IMR-90 (cell line): ENCODE results near the gene GRIPAP1. TPM values are rescaled to one million over a fixed set of nuclear protein-coding genes. Genes with fewer than 3 reads are reported as not detected.
A peak's percentile ranks its signal among the peaks of the same experiment; 100 is the strongest.

Experiments used
- ATAC-seq: fragments of 200-7000 bp; cut with Tn5 transposase; 2 replicates; pipeline ENCODE4 v1.9.1; 2020; ENCODE audit warnings: low read depth, mild to moderate bottlenecking, moderate library complexity
- BruUV-seq: library from RNA; stranded (reverse); fragments of 400-500 nt; replicated peaks from 2 replicates; lab custom pipeline; 2021; lab: Mats Ljungman, UMichigan
- CTCF ChIA-PET: fragments of 300-600 bp; formaldehyde crosslinking; extraction: SDS; loops from one replicate; lab custom pipeline; 2021; ENCODE audit warnings: antibody characterized with exemption; lab: Yijun Ruan, JAX
- POLR2A ChIA-PET: fragments of 300-600 bp; sonication (Branson Sonifier 250); formaldehyde crosslinking; loops from one replicate; lab custom pipeline; 2022; ENCODE audit warnings: antibody characterized with exemption; ENCODE audit not compliant: unreplicated experiment; lab: Charles Lee
- DNase-seq: peaks from one replicate; pipeline ENCODE4 v3.0.0; 2013
- H2AFZ ChIP-seq: replicated peaks from 2 replicates; pipeline ENCODE3; 2013; ENCODE audit warnings: low read length, mild to moderate bottlenecking; ENCODE audit not compliant: poor library complexity
- H2AK5ac ChIP-seq: 2 replicates; pipeline ENCODE4 v1.6.1; 2013; ENCODE audit warnings: low read depth, low read length, inconsistent platforms
- H2AK9ac ChIP-seq: replicated peaks from 2 replicates; pipeline ENCODE3; 2013; ENCODE audit warnings: mild to moderate bottlenecking, low read depth, low read length, moderate library complexity; ENCODE audit not compliant: poor library complexity
- H2BK120ac ChIP-seq: 2 replicates; pipeline ENCODE4 v1.6.1; 2013; ENCODE audit warnings: low read depth, low read length, inconsistent platforms
- H2BK15ac ChIP-seq: 3 replicates; pipeline ENCODE4 v1.6.1; 2013; ENCODE audit warnings: low read depth, low read length, inconsistent platforms
- H2BK20ac ChIP-seq: 2 replicates; pipeline ENCODE4 v1.6.1; 2013; ENCODE audit warnings: low read depth, mild to moderate bottlenecking, inconsistent platforms, low read length, moderate library complexity
- H2BK5ac ChIP-seq: 2 replicates; pipeline ENCODE4 v1.6.1; 2013; ENCODE audit warnings: mild to moderate bottlenecking, low read depth, low read length, inconsistent platforms; ENCODE audit not compliant: poor library complexity, severe bottlenecking
- H3K14ac ChIP-seq: replicated peaks from 2 replicates; pipeline ENCODE4 v1.6.1; 2013; ENCODE audit warnings: low read depth, low read length, inconsistent platforms
- H3K18ac ChIP-seq: 2 replicates; pipeline ENCODE4 v1.6.1; 2013; ENCODE audit warnings: low read depth, low read length, control low read depth
- H3K23ac ChIP-seq: 2 replicates; pipeline ENCODE4 v1.6.1; 2013; ENCODE audit warnings: low read depth, low read length, inconsistent platforms
- H3K27ac ChIP-seq: 2 replicates; pipeline ENCODE4 v1.5.1; 2013; ENCODE audit warnings: mild to moderate bottlenecking, control low read depth, low read length; ENCODE audit not compliant: insufficient read depth
- H3K27me3 ChIP-seq: 2 replicates; pipeline ENCODE4 v1.6.1; 2013; ENCODE audit warnings: low read length; ENCODE audit not compliant: control insufficient read depth, insufficient read depth
- H3K36me3 ChIP-seq: 2 replicates; pipeline ENCODE4 v1.6.1; 2013; ENCODE audit warnings: low read length, mixed read lengths; ENCODE audit not compliant: control insufficient read depth, insufficient read depth
- H3K4ac ChIP-seq: 2 replicates; pipeline ENCODE4 v1.6.1; 2013; ENCODE audit warnings: low read depth, low read length, inconsistent platforms
- H3K4me1 ChIP-seq: 2 replicates; pipeline ENCODE4 v1.6.1; 2013; ENCODE audit warnings: low read length, mixed read lengths; ENCODE audit not compliant: control insufficient read depth, insufficient read depth
- H3K4me2 ChIP-seq: 2 replicates; pipeline ENCODE4 v1.6.1; 2013; ENCODE audit warnings: low read depth, mild to moderate bottlenecking, control low read depth, low read length, moderate library complexity
- H3K4me3 ChIP-seq: 2 replicates; pipeline ENCODE4 v1.5.1; 2013; ENCODE audit warnings: low read depth, mild to moderate bottlenecking, control low read depth, low read length, moderate library complexity; ENCODE audit not compliant: insufficient read depth
- H3K56ac ChIP-seq: 2 replicates; pipeline ENCODE4 v1.6.1; 2013; ENCODE audit warnings: low read length, inconsistent platforms; ENCODE audit not compliant: insufficient read depth; ENCODE audit errors: extremely low read depth
- H3K79me1 ChIP-seq, 2 experiments: 2 replicates each; pipeline ENCODE4 v1.6.1; 2013; ENCODE audit warnings: low read length in 2 of 2, inconsistent platforms in 1 of 2, low read depth in 1 of 2
- H3K9ac ChIP-seq: 2 replicates; pipeline ENCODE4 v1.6.1; 2013; ENCODE audit warnings: low read depth, low read length, control low read depth
- H3K9me1 ChIP-seq: 2 replicates; pipeline ENCODE4 v1.6.1; 2013; ENCODE audit warnings: low read length, inconsistent platforms; ENCODE audit not compliant: insufficient read depth
- H3K9me3 ChIP-seq: 2 replicates; pipeline ENCODE4 v1.6.1; 2013; ENCODE audit warnings: low read length; ENCODE audit not compliant: control insufficient read depth, insufficient read depth
- H4K20me1 ChIP-seq: 2 replicates; pipeline ENCODE4 v1.6.1; 2013; ENCODE audit warnings: low read length, inconsistent platforms; ENCODE audit not compliant: insufficient read depth
- H4K5ac ChIP-seq: 2 replicates; pipeline ENCODE4 v1.6.1; 2013; ENCODE audit warnings: mild to moderate bottlenecking, low read depth, low read length, control low read depth
- H4K8ac ChIP-seq, 2 experiments: 2 replicates each; pipeline ENCODE4 v1.6.1; 2013; ENCODE audit warnings: low read depth in 2 of 2, low read length in 2 of 2, control low read depth in 1 of 2, inconsistent platforms in 1 of 2
- H4K91ac ChIP-seq: 2 replicates; pipeline ENCODE4 v1.6.1; 2013; ENCODE audit warnings: low read depth, low read length, inconsistent platforms; ENCODE audit not compliant: insufficient read depth
- CEBPB ChIP-seq: IDR thresholded peaks from 2 replicates; pipeline ENCODE4 v1.6.1; 2012; ENCODE audit warnings: low read depth, low read length, improper control_type of control experiment
- MAFK ChIP-seq: IDR thresholded peaks from 2 replicates; pipeline ENCODE4 v1.6.1; 2012; ENCODE audit warnings: low read depth, low read length, improper control_type of control experiment
- RAD21 ChIP-seq: IDR thresholded peaks from 2 replicates; pipeline ENCODE4 v1.6.1; 2012; ENCODE audit warnings: low read length, improper control_type of control experiment
- WGBS, 2 experiments: methylation state at CpG; one replicate each; pipeline versions ENCODE4 v1.1.5 to v1.1.7; 2013; ENCODE audit warnings: missing lambda C conversion rate in 2 of 2; ENCODE audit not compliant: insufficient read length in 1 of 2; ENCODE audit errors: extremely low coverage in 2 of 2; 5-methylcytosine and 5-hydroxymethylcytosine counted together
- dilution Hi-C: fragments of 300-500 bp; cut with HindIII; formaldehyde crosslinking; loops from one replicate; pipeline ENCODE4 v1.14.3; 2018; ENCODE audit warnings: low sequenced_read_pairs; ENCODE audit not compliant: unreplicated experiment
- in situ Hi-C: fragments of 300-500 bp; cut with MboI; formaldehyde crosslinking; loops from 3 replicates; pipeline ENCODE4 v1.14.3; 2019; ENCODE audit warnings: low sequenced_read_pairs, inconsistent platforms, mixed read lengths
- intact Hi-C: fragments of 100-400 bp; cut with micrococcal nuclease; formaldehyde crosslinking; loops from 2 replicates; pipeline ENCODE4 v1.10.0; 2022
- polyA plus RNA-seq, 3 experiments: library from polyadenylated mRNA; depleted of rRNA; stranded (reverse); fragments of >200 nt; gene quantifications; 2 replicates each; pipeline ENCODE4 v1.2.3, GENCODE V29; 2012; ENCODE audit warnings: low replicate concordance in 1 of 3
- total RNA-seq: library from RNA; depleted of rRNA; stranded (reverse); fragments of >200 nt; gene quantifications from 2 replicates; pipeline ENCODE4 v1.2.3, GENCODE V29; 2012

Gene GRIPAP1
- total and polyA plus RNA-seq, 2 of the 4 experiments (the other 2 are of a cell fraction) = 17.9 to 25.0 TPM

GRCh38 chrX:48966796-48967579 is 35.1 kb downstream of the GRIPAP1 start:
- H4K8ac ChIP-seq = no peak overlapping the region
- ChIA-PET POLR2A (no interaction called here), CTCF (no interaction called here)
- no peak overlapping the region for H3K9ac ChIP-seq
- H3K4me3 ChIP-seq = no peak overlapping the region
- peak overlapping the region; percentile 17 for H2AFZ ChIP-seq
- no peaks in the 10 kb centered on the region for H3K36me3 ChIP-seq
- no peak overlapping the region for H3K14ac ChIP-seq
- no peak overlapping the region; the same call in 1 of the 2 replicates for H2AK5ac ChIP-seq
- no peak overlapping the region for H3K56ac ChIP-seq
- H3K27me3 ChIP-seq = no peaks in the 10 kb centered on the region
- no peaks in the 10 kb centered on the region for H3K9me1 ChIP-seq
- no peak overlapping the region for H2BK20ac ChIP-seq
- no peak for TF ChIP-seq RAD21
- TF ChIP-seq CEBPB = no peak
- peak; percentile 28; the same call in 1 of the 2 replicates for TF ChIP-seq MAFK
- peak; percentile 64 for ATAC-seq
- H3K18ac ChIP-seq = no peak overlapping the region
- BruUV-seq = no TSS peak
- H4K91ac ChIP-seq = no peak overlapping the region
- 0 out of 2 replicates have a peak, but pooled peaks cover 2% of the 10 kb centered on the region for H3K9me3 ChIP-seq
- no peaks in the 10 kb centered on the region for H4K20me1 ChIP-seq
- 0 out of 2 replicates have a peak overlapping the region, but pooled peaks have one; percentile 4 for H3K27ac ChIP-seq
- intact Hi-C loops = no loop called here
- dilution Hi-C loops = no loop called here
- H2AK9ac ChIP-seq = peak overlapping the region; percentile 46
- in situ Hi-C loops = loop anchor here (25.0 kb wide), 1 partner anchor 95 kb away; the partner anchor contains the start of genes CCDC120 and PRAF2
- 86% methylated on average over 4 of the region's 15 CpGs; no CpG with 5 or more reads in 1 of the 2 experiments for WGBS, 2 experiments
- no peak overlapping the region for H2BK15ac ChIP-seq
- peak; percentile 55 for DNase-seq
- peaks cover 2% of the 10 kb centered on the region; the same call in 1 of the 2 replicates for H3K4me1 ChIP-seq
- no peak overlapping the region for H2BK5ac ChIP-seq
- H3K79me1 ChIP-seq = no peaks in the 10 kb centered on the region
- H3K4ac ChIP-seq = peak overlapping the region; percentile 3; the same call in 1 of the 2 replicates
- H3K23ac ChIP-seq = no peak overlapping the region
- no peak overlapping the region for H3K4me2 ChIP-seq
- H2BK120ac ChIP-seq = no peak overlapping the region
- no peak overlapping the region for H4K5ac ChIP-seq
